NCI-H2029 treated with DMSO at 0.1 percent for 48 hours (cell line): ENCODE measurements around the gene COX7A2.

Experiments used
- DNase-seq: peaks from one replicate; lab custom pipeline; 2025; lab: John Stamatoyannopoulos, UW

The COX7A2 gene

DNA sequence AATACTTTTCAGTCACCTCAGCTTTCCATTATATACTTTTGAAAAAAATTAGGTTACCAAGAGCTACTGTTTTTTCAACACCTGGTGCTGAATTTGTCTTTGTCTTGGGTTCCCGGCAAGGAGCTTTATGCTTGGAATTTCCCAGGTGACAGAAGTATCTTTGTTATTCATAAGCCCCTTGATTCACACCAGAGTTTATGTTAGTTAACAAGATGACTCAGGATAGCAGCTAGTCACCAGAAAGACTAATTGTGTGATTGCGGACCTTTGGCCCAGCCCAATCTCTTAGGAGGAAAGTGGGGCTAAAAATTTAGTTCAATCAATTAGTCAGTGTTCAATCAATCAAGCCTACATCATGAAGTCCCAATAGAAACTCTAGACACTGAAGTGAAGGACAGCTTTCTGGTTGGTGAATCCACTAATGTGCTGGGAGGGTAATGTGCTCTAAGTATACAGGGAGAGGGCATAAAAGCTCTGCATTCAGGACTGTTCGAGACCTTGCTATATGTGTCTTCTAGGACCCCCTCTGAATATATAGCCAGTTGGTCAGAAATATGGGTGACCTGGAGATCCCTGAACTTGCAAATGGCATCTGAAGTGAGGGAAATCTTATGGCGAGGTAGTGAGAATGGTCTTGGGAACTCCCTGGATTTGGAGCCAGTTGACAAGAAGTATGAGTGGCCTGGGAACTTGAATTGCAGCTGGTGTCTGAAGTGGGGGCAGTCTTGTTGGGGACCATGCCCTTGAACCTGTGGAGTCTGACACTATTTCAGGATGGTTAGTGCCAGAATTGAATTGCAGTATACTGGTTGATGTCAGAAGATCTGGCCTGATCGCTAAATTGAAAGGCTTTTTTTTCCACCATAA lies 24.8 kb upstream of the COX7A2 start:
- DNase-seq = no peak

GRCh38 chr6:75267461-75267860 lies 23.9 kb upstream of the COX7A2 start:
- no peak for DNase-seq

DNA sequence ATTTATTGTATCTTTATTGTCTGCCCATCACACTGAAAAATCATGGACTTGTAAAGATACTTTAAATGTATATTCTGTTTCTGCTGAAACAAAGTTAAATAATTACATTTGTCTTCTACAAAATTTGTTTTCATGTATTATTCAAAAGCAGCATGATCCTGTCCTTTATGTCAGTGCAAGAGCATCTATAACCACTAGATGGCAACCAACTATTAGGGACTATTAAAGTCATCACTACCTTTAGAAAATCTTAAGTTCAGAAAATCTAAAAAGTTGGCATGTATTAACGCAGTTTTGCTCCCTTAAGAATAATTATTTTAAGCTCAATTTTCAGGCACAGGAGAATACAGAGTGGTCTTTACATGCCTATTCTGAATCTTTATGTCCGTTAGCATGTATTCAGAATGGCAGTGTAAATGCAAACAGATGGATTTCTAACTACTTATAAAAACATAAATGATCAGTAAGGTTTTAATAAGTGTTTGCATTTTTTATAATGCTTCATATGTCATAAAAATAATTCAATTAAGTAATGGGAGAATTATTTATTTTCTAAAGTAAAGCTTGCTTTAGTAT lies 23.2 kb upstream of the COX7A2 start:
- peak; percentile 7 for DNase-seq

DNA sequence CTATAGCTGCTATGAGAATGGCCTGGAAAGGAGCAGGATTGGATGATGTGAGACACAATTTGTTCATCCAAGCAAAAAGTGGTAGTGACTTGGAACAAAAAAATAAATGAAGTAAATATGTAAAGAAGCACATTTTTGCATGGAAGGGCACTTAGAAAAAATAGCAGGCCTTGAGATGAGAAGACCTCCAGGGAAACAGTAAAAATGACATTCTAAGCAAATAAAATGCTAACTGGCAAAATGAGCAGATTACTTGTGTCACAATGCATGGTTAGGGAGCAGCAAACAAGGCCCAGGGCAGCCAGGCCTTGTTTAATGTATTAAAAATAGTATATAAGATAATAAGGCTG lies 19.8 kb upstream of the COX7A2 start:
- DNase-seq = no peak

DNA sequence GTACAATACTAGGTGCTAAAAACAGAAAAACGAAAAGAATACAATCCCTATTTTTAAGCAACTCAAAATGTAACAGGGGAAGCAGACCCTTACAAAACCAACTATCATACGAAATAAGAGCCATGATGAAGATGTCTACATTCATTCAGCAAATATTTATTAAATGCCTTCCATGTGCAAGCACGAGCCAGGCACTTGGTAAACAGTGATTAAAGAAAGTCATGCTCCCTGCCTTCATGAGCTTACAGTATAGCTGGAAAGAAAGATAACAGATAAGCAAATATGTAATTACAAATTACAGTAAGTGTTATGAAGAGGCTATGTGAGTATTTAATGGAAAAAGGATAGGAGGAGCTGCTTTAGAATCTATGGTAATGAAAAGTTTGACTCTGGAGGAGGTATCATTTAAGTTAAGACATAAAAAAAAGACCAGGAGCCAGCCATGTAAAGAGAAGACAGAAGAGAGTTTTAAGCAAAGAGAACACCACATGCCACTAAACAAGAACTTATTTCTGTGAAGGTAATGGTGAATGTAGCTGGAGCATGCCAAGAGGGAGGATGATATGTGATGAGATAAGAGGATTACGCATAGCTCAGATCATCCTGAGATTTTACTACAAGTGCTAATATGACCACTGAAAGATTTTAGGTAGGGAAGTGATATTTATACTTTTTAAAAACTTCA lies 19.3 kb upstream of the COX7A2 start:
- no peak for DNase-seq

DNA sequence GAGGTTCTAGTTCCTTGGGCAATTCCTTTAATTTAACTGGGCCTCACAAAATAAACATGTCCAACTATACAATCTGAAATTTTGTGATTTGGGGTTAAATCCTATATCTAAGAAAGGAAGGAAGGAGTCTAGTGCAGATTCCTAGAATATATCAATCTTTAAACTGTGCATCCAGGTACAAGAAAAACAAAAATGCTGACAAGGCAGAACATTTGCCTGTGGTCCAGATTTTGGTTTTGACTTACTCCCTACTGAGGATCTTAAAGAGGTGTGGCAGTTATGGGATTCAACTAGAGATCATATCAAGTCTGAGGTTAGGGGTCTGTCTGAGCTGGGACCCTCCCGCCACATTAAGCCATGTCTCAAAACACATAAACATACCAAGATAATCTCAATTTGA lies 17.7 kb upstream of the COX7A2 start:
- no peak for DNase-seq

GRCh38 chr6:75257343-75258087 lies 13.9 kb upstream of the COX7A2 start:
- DNase-seq = no peak

DNA sequence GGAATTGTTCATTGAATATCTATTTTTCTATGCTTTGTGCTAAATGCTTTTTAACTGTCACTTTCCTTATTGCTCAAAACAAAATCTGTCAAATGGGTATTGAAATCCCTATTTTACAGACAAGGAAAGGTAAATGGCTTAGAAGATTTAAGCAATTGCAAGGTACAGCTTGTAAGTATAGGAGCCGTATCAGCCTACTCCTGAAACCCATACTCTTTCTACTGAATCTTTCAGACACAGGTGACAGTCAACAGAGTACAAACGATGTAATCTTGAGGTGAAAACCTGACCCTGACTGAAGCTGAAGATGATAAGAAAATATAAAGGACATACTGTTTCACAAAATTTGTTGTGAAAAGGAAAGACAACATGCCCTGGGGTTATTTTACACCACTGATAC lies 7.0 kb upstream of the COX7A2 start:
- no peak for DNase-seq

DNA sequence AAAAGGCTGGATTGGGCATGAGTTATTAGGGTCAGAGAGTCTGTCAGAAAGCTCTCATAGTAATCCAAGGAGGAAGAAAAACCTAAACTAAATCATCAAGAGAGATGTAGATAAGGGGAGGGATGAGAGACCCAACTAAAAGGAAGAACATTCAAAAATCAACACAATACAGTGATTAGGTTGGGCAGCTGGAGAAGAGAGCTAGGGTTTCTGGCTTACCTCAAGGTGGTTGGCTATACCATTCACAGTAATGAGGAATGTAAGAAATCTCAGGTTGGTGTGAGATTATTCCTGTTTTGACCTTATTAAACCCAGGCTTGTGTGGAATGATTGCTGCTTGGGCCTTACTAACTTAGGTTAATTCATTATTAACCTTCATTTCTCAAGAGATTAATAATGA lies 6.2 kb upstream of the COX7A2 start:
- DNase-seq = no peak

GRCh38 chr6:75246386-75246785 lies 2.8 kb upstream of the COX7A2 start:
- no peak for DNase-seq

DNA sequence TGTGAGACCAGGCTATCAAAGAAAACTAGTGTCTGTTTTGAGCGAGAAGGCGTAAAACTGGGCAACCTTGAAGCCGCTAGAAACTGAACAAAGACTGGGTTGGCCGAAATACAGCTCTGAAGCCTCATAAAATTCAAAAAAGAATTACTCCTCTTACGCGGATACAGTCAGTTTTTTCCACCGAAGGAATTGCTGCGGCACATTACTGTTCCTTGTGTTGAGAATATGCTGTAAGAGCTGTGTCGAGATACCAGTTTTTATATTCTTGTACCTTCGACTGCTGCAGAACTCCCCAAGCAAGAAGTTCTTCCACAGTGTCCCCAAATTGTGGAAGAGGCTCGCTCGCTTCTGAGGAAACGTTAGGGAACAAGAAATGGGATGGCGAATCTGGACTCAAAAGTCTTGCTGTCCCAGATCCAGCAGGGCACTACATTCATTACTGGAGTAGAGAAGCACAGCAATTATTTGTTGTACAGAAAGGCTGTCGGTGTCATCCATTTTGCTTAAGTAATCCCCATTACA lies 523 bp upstream of the COX7A2 start:
- no peak for DNase-seq

DNA sequence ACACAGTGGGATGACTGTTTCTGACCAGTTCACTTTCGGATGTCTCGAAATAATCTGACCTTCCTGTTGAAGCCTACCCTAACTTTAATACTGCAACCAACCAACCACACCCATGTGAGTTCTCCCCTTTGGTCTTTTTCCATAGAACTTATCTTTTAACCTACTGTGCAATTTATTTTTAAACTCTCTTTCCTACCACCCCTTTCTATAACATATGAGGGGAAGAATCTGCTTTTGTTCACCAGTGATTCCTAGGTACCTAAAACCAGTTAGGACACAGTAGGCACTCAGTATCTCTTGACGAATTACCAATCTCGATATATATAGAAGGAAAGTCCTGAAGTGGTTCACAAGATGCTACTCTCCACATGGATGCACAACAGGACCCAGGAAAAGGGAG lies 7.0 kb downstream of the COX7A2 start:
- DNase-seq = no peak

DNA sequence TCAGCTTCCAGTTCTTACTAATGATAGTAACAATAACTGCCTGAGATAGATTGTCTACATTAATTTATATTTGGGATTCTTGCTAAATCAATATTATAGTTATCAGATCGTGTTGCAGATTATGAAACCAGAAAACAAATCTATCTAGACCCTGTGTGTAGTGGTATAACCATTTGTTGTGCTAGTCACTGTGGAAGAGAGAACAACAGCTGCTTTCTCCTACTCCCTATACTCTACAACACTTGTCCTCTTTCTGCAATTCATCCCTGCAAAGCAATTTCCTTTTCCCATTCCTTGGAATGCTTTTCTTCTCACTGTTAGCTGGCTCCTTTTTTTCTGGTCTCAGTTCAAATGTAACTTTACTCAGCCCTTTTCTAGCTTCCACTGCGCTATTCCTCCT lies 8.3 kb downstream of the COX7A2 start:
- no peak for DNase-seq

DNA sequence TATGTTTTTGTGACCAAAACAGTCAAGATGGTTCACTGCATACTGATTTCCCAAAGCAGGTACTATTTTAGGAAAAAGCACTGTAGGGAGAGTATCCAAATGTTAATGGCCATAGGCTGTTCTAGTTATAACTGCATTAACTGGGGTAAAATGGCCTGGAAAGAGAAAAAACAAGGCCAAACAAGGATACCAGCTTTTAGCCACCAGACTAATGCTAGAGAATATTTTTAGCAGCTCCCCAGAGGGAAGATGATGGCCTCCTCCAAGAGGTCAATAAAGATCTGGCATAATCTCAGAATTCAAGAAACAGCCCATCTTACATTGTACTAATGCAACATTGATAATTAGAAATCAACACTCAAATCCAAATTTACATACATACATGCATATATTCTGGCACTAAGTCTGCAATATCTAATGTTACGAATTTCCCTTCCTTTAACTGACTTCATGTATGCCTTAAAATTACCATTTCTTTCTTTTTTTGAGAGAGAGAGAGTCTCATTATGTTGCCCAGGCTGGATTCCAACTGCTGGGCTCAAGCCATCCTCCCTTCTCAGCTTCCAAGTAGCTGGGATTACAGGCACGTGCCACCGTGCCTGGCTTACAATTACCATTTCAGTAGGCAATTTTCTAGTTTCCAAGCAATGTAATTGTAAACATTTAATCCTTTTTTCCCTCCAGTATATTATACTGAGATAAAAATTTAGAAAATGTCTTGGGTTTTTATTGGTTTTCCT lies 9.3 kb downstream of the COX7A2 start:
- DNase-seq = no peak

GRCh38 chr6:75233092-75233615 lies 10.4 kb downstream of the COX7A2 start:
- DNase-seq = no peak

GRCh38 chr6:75230484-75231325 lies 12.9 kb downstream of the COX7A2 start:
- DNase-seq = no peak

- DNase-seq = no peak
Observed at GRCh38 chr6:75224303-75224926, 19.2 kb downstream of the COX7A2 start.

GRCh38 chr6:75223428-75223827 lies 20.2 kb downstream of the COX7A2 start:
- no peak for DNase-seq

GRCh38 chr6:75222261-75222660 lies 21.3 kb downstream of the COX7A2 start:
- no peak for DNase-seq

GRCh38 chr6:75221116-75221515 lies 22.5 kb downstream of the COX7A2 start:
- no peak for DNase-seq
